Neuronal stem cell (in vitro differentiated cells): ENCODE measurements around the gene FAM50A.
A peak's percentile ranks its signal among the peaks of the same experiment; 100 is the strongest.

Experiments
- DNase-seq: peaks from one replicate; pipeline ENCODE4 v3.0.0-alpha.2; 2013; ENCODE audit warnings: low spot score
- H2AFZ ChIP-seq: one replicate; pipeline ENCODE4 v1.6.1; 2013; ENCODE audit warnings: mild to moderate bottlenecking, low read length, inconsistent platforms
- H2AK5ac ChIP-seq: 2 replicates; pipeline ENCODE4 v1.6.1; 2013; ENCODE audit warnings: low read depth, mild to moderate bottlenecking, inconsistent platforms, low read length, moderate library complexity, mixed read lengths
- H2BK120ac ChIP-seq: 2 replicates; pipeline ENCODE4 v1.6.1; 2013; ENCODE audit warnings: low read depth, mild to moderate bottlenecking, inconsistent platforms, low read length, moderate library complexity, mixed read lengths
- H2BK12ac ChIP-seq: one replicate; pipeline ENCODE4 v1.6.1; 2013; ENCODE audit warnings: low read length, inconsistent platforms
- H2BK15ac ChIP-seq: 2 replicates; pipeline ENCODE4 v1.6.1; 2013; ENCODE audit warnings: mild to moderate bottlenecking, low read length, inconsistent platforms, mixed read lengths
- H2BK5ac ChIP-seq: one replicate; pipeline ENCODE4 v1.6.1; 2013; ENCODE audit warnings: inconsistent platforms, mild to moderate bottlenecking, low read length, moderate library complexity
- H3K14ac ChIP-seq: one replicate; pipeline ENCODE4 v1.6.1; 2013; ENCODE audit warnings: low read length, inconsistent platforms
- H3K18ac ChIP-seq: 2 replicates; pipeline ENCODE4 v1.6.1; 2013; ENCODE audit warnings: low read length, inconsistent platforms
- H3K23ac ChIP-seq: 2 replicates; pipeline ENCODE4 v1.6.1; 2013; ENCODE audit warnings: low read depth, mild to moderate bottlenecking, mixed read lengths, low read length, inconsistent platforms; ENCODE audit not compliant: poor library complexity
- H3K27ac ChIP-seq: replicated peaks from 3 replicates; pipeline ENCODE4 v1.5.1; 2013; ENCODE audit warnings: low read length, inconsistent platforms
- H3K27me3 ChIP-seq, 3 experiments: 2 replicates each; pipeline ENCODE4 v1.6.1; 2013; ENCODE audit warnings: low read length in 3 of 3, mild to moderate bottlenecking in 2 of 3, inconsistent platforms in 1 of 3, low read depth in 1 of 3, mixed read lengths in 1 of 3, moderate library complexity in 1 of 3; ENCODE audit not compliant: control insufficient read depth in 3 of 3, insufficient read depth in 3 of 3
- H3K36me3 ChIP-seq, 2 donors: replicated peaks in 1 of 2; 2 replicates each; pipeline ENCODE4 v1.6.1; 2013; ENCODE audit warnings: low read length in 2 of 2; ENCODE audit not compliant: control insufficient read depth in 2 of 2, insufficient read depth in 2 of 2
- H3K4ac ChIP-seq: 2 replicates; pipeline ENCODE4 v1.6.1; 2013; ENCODE audit warnings: inconsistent platforms, mild to moderate bottlenecking, low read length, moderate library complexity
- H3K4me1 ChIP-seq, 2 donors: 1 replicate in 1 of 2; 2 replicates in 1 of 2; pipeline ENCODE4 v1.6.1; 2013; ENCODE audit warnings: low read length in 2 of 2, low read depth in 1 of 2; ENCODE audit not compliant: control insufficient read depth in 2 of 2, insufficient read depth in 1 of 2
- H3K4me2 ChIP-seq: one replicate; pipeline ENCODE4 v1.6.1; 2013; ENCODE audit warnings: mild to moderate bottlenecking, low read length, inconsistent platforms; ENCODE audit not compliant: insufficient read depth, poor library complexity, severe bottlenecking
- H3K4me3 ChIP-seq, 2 donors: 2 replicates each; pipeline ENCODE4 v1.5.1; 2013; ENCODE audit warnings: low read length in 2 of 2, mild to moderate bottlenecking in 2 of 2, inconsistent platforms in 1 of 2, moderate library complexity in 1 of 2
- H3K79me1 ChIP-seq: one replicate; pipeline ENCODE4 v1.6.1; 2013; ENCODE audit warnings: low read depth, mild to moderate bottlenecking, inconsistent platforms, low read length, moderate library complexity
- H3K9ac ChIP-seq: one replicate; pipeline ENCODE4 v1.6.1; 2013; ENCODE audit warnings: mild to moderate bottlenecking, low read depth, low read length, inconsistent platforms; ENCODE audit not compliant: poor library complexity
- H3K9me3 ChIP-seq, 2 donors: replicated peaks in 1 of 2; 2 replicates each; pipeline versions ENCODE3 to v1.6.1; 2013; ENCODE audit warnings: low read length in 2 of 2, mild to moderate bottlenecking in 2 of 2, inconsistent platforms in 1 of 2, low read depth in 1 of 2, mixed read lengths in 1 of 2, moderate library complexity in 1 of 2; ENCODE audit not compliant: control insufficient read depth in 2 of 2, insufficient read depth in 1 of 2
- H4K8ac ChIP-seq: one replicate; pipeline ENCODE4 v1.6.1; 2013; ENCODE audit warnings: low read depth, mild to moderate bottlenecking, inconsistent platforms, low read length, moderate library complexity
- H4K91ac ChIP-seq: one replicate; pipeline ENCODE4 v1.6.1; 2013; ENCODE audit warnings: low read length, low read depth, mild to moderate bottlenecking, inconsistent platforms; ENCODE audit not compliant: poor library complexity
- WGBS, 2 donors: extraction: QIAGEN DNeasy Blood & Tissue Kit; methylation state at CpG; one replicate each; pipeline ENCODE4 v1.1.7; 2013; ENCODE audit warnings: missing lambda C conversion rate in 2 of 2, mixed read lengths in 1 of 2; ENCODE audit not compliant: insufficient read length in 2 of 2, insufficient replicate concordance in 1 of 2; ENCODE audit errors: extremely low coverage in 2 of 2; 5-methylcytosine and 5-hydroxymethylcytosine counted together

FAM50A gene

DNA sequence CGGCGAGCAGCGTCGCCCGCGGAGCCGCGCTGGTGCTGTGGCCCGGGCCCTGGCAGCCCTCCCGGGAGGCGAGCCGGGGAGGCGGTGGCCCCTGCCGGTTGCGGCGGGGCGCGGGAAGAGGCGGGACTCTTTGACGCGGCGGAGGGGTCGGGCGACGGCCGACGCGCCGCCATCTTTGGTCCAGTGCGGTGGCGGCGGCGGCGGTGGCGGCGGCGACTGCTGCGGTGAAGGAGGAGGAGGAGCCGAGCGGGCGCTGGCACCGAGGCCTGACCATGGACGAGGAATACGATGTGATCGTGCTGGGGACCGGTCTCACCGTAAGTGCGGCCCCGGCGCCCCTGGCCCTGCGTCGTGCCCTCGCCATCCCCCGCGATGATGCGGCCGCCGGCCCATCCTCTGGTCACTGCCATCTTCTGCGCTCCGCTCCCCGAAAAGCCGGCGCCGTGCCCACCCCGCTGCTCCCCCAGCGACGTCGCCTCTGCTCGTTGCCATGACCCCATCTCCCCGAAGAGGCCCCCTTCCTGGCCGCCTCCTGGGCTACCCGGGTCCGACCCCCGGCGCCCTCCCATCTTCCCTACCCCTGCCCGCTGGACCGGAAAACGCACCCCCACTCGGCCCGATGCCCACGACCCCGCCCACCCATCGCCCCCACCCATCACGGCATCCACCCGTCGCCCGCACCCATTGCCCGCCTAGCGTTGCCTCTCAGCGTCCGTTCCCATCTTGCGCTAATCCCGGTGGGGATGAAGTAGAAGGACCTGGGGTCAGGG, 6.8 kb upstream of the FAM50A start, which contains the start of gene GDI1:
Gene GDI1 (plus strand): TSS at position 172 of the 770 bp plus-strand sequence. CDS start 101 bp downstream, at position 273.
- H2BK120ac ChIP-seq, result peak within 1 kb of the TSS; percentile 81

DNA sequence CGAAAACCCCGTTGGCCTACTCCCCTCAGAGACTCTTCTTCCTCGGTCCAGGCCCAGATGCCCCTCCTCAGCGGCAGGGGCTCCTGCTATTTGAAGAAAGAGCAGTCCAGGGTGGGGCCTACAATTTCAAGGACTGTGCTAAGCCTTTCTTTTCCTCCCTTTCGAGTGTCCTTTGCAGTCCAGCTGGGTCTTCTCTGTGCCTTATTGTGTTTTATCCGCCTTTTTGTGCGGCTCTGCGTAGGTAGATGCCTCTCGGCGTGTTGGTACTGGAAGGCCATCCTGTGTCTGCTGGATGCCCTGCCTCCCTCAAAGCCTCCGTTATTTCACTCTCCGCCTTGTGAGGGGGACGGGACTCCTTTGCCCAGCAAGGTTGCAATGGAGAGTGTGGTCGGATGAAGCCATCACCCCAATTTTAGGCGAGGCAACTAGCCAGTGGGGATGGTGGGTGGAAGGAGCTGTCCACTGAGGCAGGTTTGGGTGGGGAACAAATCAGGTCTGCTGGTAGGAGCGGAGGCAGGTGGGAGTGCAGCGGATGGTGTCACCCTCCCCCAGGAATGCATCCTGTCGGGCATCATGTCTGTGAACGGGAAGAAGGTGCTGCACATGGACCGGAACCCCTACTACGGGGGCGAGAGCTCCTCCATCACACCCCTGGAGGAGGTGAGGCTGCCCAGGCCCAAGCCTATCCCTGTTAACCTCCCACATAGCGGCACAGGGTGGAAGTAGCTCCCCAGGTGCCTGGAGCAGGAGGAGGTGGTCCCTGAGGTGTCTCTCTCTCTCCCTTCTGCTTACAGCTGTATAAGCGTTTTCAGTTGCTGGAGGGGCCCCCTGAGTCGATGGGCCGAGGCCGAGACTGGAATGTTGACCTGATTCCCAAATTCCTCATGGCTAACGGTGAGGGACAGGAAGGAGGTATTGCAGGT, 5.7 kb upstream of the FAM50A start:
- no peak overlapping the region for H2AK5ac ChIP-seq
- no peak for DNase-seq
- peak overlapping the region; percentile 91 to 98 for H3K4me3 ChIP-seq
- peak overlapping the region; percentile 53 for H2BK5ac ChIP-seq
- peak overlapping the region; percentile 60 for H3K4me2 ChIP-seq
- no peaks in the 10 kb centered on the region for H3K27me3 ChIP-seq
- no peak overlapping the region for H3K18ac ChIP-seq
- no peak overlapping the region for H3K27ac ChIP-seq
- no peak overlapping the region for H2BK15ac ChIP-seq
- H2AFZ ChIP-seq, result no peak overlapping the region
- no peak overlapping the region for H3K14ac ChIP-seq
- H3K79me1 ChIP-seq, result peaks cover 10% of the 10 kb centered on the region
- H4K8ac ChIP-seq, result no peak overlapping the region
- no peak overlapping the region for H3K4ac ChIP-seq
- peak overlapping the region; percentile 81 for H3K9ac ChIP-seq
- peaks cover 7% of the 10 kb centered on the region in 2 donors for H3K4me1 ChIP-seq
- H2BK12ac ChIP-seq, result no peak overlapping the region
- H3K36me3 ChIP-seq, result peaks cover 30 to 79% of the 10 kb centered on the region in 2 donors
- H2BK120ac ChIP-seq, result no peak overlapping the region
- H3K9me3 ChIP-seq, result no peaks in the 10 kb centered on the region
- H3K23ac ChIP-seq, result no peak overlapping the region
- H4K91ac ChIP-seq, result no peak overlapping the region
- no CpG with 5 or more reads among the region's 28 CpGs for WGBS, 2 donors

More for the DNA sequence above, 6.8 kb upstream of the FAM50A start, which contains the start of gene GDI1:
- H3K79me1 ChIP-seq, result peaks cover 12% of the 10 kb centered on the region
- H3K18ac ChIP-seq, result peak within 1 kb of the TSS; percentile 94
- H3K9me3 ChIP-seq, result no peaks in the 10 kb centered on the region
- H3K23ac ChIP-seq, result peak within 1 kb of the TSS; percentile 91
- no peak within 1 kb of the TSS for H2BK15ac ChIP-seq
- no CpG with 5 or more reads among the region's 93 CpGs for WGBS, 2 donors
- H3K14ac ChIP-seq, result peak within 1 kb of the TSS; percentile 21
- peak within 1 kb of the TSS; percentile 80 for H2AFZ ChIP-seq
- peaks cover 30 to 83% of the 10 kb centered on the region in 2 donors for H3K36me3 ChIP-seq
- peak within 1 kb of the TSS; percentile 91 to 98 for H3K4me3 ChIP-seq
- peak within 1 kb of the TSS; percentile 53 for H2BK5ac ChIP-seq
- no peak within 1 kb of the TSS for H4K8ac ChIP-seq
- peak within 1 kb of the TSS; percentile 59 for H3K27ac ChIP-seq
- no peak within 1 kb of the TSS for H4K91ac ChIP-seq
- H3K27me3 ChIP-seq, result no peaks in the 10 kb centered on the region
- H2AK5ac ChIP-seq, result peak within 1 kb of the TSS; percentile 75
- peaks cover 7% of the 10 kb centered on the region in 2 donors for H3K4me1 ChIP-seq
- H3K9ac ChIP-seq, result peak within 1 kb of the TSS; percentile 94
- H2BK12ac ChIP-seq, result no peak within 1 kb of the TSS
- peak within 1 kb of the TSS; percentile 60 for H3K4me2 ChIP-seq
- DNase-seq, result no peak
- H3K4ac ChIP-seq, result no peak within 1 kb of the TSS

DNA sequence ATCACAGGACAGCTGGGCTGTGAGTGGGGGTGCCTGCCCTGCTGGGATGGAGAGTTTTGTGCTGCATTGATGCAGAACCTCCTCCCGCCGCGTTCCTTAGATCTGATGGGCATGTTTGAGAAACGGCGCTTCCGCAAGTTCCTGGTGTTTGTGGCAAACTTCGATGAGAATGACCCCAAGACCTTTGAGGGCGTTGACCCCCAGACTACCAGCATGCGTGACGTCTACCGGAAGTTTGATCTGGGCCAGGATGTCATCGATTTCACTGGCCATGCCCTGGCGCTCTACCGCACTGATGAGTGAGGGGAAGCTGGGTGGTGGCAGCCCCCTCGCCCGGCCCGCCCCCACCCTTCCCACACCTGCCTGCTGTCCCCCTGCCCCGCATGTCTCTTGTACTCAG, 4.1 kb upstream of the FAM50A start:
- H2BK15ac ChIP-seq, result no peak overlapping the region
- DNase-seq, result no peak
- no CpG with 5 or more reads among the region's 18 CpGs for WGBS, 2 donors
- no peak overlapping the region for H3K4ac ChIP-seq
- H2AFZ ChIP-seq, result no peak overlapping the region
- peaks cover 23 to 63% of the 10 kb centered on the region in 2 donors for H3K36me3 ChIP-seq
- no peak overlapping the region for H3K27ac ChIP-seq
- H2BK120ac ChIP-seq, result no peak overlapping the region
- H3K27me3 ChIP-seq, result no peaks in the 10 kb centered on the region
- H3K4me1 ChIP-seq, result peaks cover 7 to 10% of the 10 kb centered on the region in 2 donors
- H2BK5ac ChIP-seq, result no peak overlapping the region
- H2AK5ac ChIP-seq, result no peak overlapping the region
- H3K9me3 ChIP-seq, result no peaks in the 10 kb centered on the region
- no peak overlapping the region for H3K4me2 ChIP-seq
- H4K8ac ChIP-seq, result no peak overlapping the region
- no peak overlapping the region for H4K91ac ChIP-seq
- H2BK12ac ChIP-seq, result no peak overlapping the region
- no peak overlapping the region for H3K23ac ChIP-seq
- no peak overlapping the region for H3K4me3 ChIP-seq
- H3K79me1 ChIP-seq, result peaks cover 13% of the 10 kb centered on the region
- H3K18ac ChIP-seq, result no peak overlapping the region
- H3K14ac ChIP-seq, result no peak overlapping the region
- no peak overlapping the region for H3K9ac ChIP-seq
